Measurements from ENCODE around the gene SYNE4.

- TF ChIP-seq EZH2 (IDR thresholded peaks at IDR 0.05; ENCODE audit: low read length, missing control alignments) (no peak), CTCF (conservative IDR thresholded peaks at IDR 0.05 in 1 of 2, IDR thresholded peaks at IDR 0.05 in 1 of 2; ENCODE audit: low read depth in 1 of 2, low read length in 2 of 2) (no peak)
Observed at GRCh38 chr19:35966771-35967170, 41.8 kb downstream of the SYNE4 start.

Measured in fibroblast of lung (primary cell).